AG09319 (cell line): ENCODE data around the gene MINDY4B.

Experiments used
- DNase-seq: peaks from one replicate; pipeline ENCODE4 v3.0.0-alpha.2; 2010; ENCODE audit warnings: low read depth; ENCODE audit errors: extremely low read depth
- TF ChIP-seq, protein P1 (sequence below): IDR thresholded peaks from 2 replicates; pipeline ENCODE4 v1.5.1; 2011; ENCODE audit warnings: low read depth, mild to moderate bottlenecking, inconsistent platforms, low read length, moderate library complexity

MINDY4B gene

DNA sequence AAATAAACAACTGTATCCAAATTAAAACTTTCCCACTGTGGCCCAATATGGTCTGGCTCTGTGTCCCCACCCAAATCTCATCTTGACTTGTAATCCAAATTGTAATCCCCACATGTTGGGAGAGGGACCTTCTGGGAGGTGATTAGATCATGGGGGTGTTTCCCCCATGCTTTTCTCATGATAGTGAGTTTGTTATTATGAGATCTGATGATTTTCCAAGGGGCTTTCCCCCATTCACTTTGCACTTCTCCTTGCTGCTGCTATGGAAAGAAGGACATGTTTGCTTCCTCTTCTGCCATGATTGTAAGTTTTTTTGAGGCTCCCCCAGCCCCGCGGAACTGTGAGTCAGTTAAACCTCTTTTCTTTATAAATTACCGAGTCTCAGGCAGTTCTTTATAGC, 55.0 kb downstream of the MINDY4B start:
- TF ChIP-seq, protein P1, sequence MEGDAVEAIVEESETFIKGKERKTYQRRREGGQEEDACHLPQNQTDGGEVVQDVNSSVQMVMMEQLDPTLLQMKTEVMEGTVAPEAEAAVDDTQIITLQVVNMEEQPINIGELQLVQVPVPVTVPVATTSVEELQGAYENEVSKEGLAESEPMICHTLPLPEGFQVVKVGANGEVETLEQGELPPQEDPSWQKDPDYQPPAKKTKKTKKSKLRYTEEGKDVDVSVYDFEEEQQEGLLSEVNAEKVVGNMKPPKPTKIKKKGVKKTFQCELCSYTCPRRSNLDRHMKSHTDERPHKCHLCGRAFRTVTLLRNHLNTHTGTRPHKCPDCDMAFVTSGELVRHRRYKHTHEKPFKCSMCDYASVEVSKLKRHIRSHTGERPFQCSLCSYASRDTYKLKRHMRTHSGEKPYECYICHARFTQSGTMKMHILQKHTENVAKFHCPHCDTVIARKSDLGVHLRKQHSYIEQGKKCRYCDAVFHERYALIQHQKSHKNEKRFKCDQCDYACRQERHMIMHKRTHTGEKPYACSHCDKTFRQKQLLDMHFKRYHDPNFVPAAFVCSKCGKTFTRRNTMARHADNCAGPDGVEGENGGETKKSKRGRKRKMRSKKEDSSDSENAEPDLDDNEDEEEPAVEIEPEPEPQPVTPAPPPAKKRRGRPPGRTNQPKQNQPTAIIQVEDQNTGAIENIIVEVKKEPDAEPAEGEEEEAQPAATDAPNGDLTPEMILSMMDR: no peak
- no peak for DNase-seq

DNA sequence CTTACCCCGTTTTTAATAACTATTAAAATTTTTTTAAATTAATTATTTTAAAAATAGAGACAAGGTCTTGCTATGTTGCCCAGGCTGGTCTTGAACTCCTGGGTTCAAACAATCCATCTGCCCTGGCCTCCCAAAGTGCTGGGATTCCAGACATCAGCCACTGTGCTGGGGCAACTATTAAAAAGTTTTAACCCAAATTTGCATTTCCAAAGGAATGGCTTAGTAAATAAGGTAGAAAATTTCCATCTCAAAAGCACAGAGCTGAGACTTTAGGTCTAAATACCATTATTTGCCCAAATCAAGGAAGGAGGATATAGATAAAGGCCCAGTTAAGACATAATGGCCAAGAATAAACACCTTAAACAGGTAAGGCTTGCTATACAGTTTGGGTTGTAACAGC, 56.4 kb downstream of the MINDY4B start:
- TF ChIP-seq, protein P1: no peak
- DNase-seq: no peak

DNA sequence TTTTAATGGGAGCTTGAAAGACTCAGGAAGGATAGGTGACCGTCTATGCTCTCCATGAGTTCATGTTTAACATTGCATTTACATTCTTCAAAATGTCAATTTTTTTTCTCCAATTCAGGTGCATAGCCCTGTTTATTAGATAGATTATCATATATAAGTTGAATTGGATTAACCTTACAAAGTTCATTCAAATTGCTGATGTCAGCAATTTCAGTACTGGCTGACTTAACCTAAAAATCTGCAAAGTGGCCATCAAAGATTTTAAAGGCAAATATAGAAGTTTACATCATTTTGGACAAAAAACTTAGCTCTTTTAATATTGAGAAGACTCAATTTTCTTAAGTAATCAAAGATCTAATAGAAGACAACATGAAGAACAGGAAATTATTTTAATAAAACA, 57.8 kb downstream of the MINDY4B start:
- TF ChIP-seq, protein P1: no peak
- no peak for DNase-seq

DNA sequence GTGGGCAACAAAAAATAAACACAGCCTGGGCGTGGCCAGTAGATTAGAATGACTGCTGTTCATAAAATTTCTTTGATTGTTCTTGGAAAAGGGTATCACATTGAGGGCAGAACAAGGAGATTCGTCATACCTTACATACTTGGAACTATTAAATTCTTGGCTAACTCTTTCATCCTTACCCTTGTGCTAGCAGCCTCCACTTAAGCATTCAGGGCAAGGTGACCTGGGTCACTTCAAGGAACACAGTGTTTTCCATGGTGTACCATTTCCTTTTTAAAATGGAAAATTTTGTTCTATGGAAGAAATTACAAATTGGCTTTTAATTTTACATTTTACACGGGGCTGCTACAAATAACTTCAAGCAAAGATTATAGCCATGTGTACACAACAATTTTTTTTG, 60.8 kb downstream of the MINDY4B start:
- no peak for DNase-seq
- TF ChIP-seq, protein P1: no peak

DNA sequence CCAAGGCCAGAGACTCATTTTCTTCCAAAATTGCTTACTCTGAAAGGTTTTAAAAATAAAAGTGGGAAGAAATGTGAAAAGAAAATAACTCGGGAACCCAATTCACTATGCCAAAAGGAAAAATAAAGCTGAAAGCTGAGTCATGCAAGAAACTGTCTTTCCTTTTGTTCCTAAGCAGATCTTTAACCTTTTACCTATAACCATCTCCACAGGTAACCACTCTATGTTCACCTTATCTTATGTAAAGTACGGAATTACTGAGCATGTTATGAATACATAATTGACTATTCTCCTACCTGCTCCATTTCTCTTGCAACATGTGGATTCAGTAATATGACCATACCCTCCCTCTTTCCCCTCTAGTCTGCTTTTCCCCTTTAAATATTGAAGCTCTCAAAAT, 62.0 kb downstream of the MINDY4B start:
- DNase-seq: no peak
- TF ChIP-seq, protein P1: no peak

DNA sequence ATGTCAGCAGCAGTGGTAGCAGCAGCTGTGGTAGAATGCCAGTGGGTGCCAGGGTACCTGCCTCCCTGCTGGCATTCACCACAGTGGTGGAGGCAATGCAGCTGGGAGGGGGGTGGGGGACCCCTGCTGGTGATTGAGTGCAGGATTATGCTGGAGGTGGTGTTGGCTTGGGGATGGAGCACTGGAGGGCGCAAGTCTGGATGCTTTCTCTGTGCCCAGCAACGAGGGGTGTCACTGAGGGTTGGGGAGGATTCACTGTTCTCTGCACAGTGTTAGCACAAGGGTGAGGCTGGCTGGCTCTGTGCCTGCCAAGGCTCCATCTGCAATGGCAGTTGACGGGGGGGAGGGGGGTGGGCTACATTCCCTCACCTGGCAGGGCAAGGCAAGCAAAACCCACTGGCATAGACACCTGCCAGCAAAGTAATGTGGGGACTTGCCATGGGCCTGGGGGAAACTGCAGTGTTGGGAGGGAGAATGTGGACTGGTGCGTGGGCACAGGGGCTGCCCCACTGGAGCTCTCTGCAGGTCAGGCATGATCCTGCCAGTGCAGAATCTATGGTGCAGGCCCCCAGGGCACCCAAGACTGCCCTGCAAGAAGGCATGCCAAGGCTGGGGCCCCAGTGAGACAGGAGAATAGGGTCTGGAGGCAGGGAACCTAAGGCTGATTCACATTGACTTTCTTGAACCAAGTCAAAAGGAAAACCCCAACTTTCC, 64.3 kb downstream of the MINDY4B start:
- TF ChIP-seq, protein P1: no peak
- DNase-seq: no peak

DNA sequence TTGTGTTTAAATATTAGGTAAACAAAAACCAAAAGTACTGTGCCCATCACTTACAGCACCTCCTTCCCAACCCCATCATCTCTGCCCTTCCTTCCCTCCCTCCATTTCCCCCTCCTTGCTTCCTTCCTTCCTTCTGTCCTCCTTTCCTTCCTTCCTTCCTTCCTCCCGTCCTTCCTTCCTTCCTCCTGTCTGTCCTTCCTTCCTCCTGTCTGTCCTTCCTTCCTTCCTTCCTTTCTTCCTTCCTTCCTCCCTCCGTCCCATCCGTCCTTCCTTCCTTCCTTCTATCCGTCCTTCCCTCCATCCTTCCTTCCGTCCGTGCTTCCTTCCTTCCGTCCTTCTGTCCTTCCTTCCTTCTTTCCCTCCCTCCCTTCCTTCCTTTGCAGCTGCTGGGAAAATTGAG, 74.5 kb downstream of the MINDY4B start:
- TF ChIP-seq, protein P1: no peak
- no peak for DNase-seq
